Heart left ventricle (tissue), 16 donors: ENCODE data around the gene BRME1. TPM values are rescaled to one million over a fixed set of nuclear protein-coding genes. Genes with fewer than 3 reads are reported as not detected.

ENCODE experiments used
- ATAC-seq, 4 donors: fragments of 200-7000 bp; cut with Tn5 transposase; one replicate each; pipeline ENCODE4 v1.9.1; 2020 to 2022; ENCODE audit warnings: moderate library complexity in 4 of 4, mild to moderate bottlenecking in 3 of 4, moderate number of reproducible peaks in 1 of 4
- DNase-seq, 5 donors: peaks; one replicate each; pipeline ENCODE4 v3.0.0-alpha.2; 2020
- H3K27ac ChIP-seq, 12 donors: fragments of 200-600 bp; sonication (generic) in 4 of 12; one replicate each; pipeline versions ENCODE4 v1.5.0 to v1.8.0; 2016 to 2022; ENCODE audit warnings: mild to moderate bottlenecking in 2 of 12
- H3K27me3 ChIP-seq, 9 donors: fragments of 200-600 bp; sonication (generic) in 2 of 9; one replicate each; pipeline versions ENCODE4 v1.5.1 to v1.8.0; 2016 to 2022; ENCODE audit warnings: mild to moderate bottlenecking in 3 of 9
- H3K36me3 ChIP-seq, 9 donors: fragments of 200-600 bp; sonication (generic) in 2 of 9; one replicate each; pipeline versions ENCODE4 v1.5.0 to v1.8.0; 2018 to 2022; ENCODE audit warnings: mild to moderate bottlenecking in 2 of 9
- H3K4me1 ChIP-seq, 12 donors: fragments of 200-600 bp; sonication (generic) in 4 of 12; one replicate each; pipeline versions ENCODE4 v1.5.0 to v1.8.0; 2016 to 2022; ENCODE audit warnings: mild to moderate bottlenecking in 3 of 12
- H3K4me3 ChIP-seq, 12 donors: fragments of 200-600 bp; sonication (generic) in 4 of 12; one replicate each; pipeline versions ENCODE4 v1.5.0 to v1.8.0; 2017 to 2022; ENCODE audit warnings: mild to moderate bottlenecking in 9 of 12, moderate library complexity in 4 of 12
- H3K9me3 ChIP-seq, 12 donors: fragments of 200-600 bp; sonication (generic) in 4 of 12; one replicate each; pipeline versions ENCODE4 v1.5.0 to v1.8.0; 2016 to 2022; ENCODE audit warnings: mild to moderate bottlenecking in 1 of 12
- CTCF ChIP-seq, 12 donors: fragments of 200-600 bp; sonication (generic) in 4 of 12; IDR thresholded peaks; one replicate each; pipeline versions ENCODE4 v1.5.0 to v1.8.0; 2018 to 2022; ENCODE audit warnings: antibody characterized with exemption in 12 of 12, mild to moderate bottlenecking in 5 of 12
- POLR2A ChIP-seq, 2 donors: fragments of 450-650 bp; IDR thresholded peaks; one replicate each; pipeline ENCODE4 v1.6.1; 2017; ENCODE audit warnings: antibody characterized with exemption in 2 of 2, mild to moderate bottlenecking in 2 of 2, moderate library complexity in 2 of 2
- WGBS, 4 donors: extraction: QIAGEN DNeasy Blood & Tissue Kit in 2 of 4; methylation state at CpG; one replicate each; pipeline versions ENCODE4 v1.1.5 to v1.1.7; 2013 to 2018; 5-methylcytosine and 5-hydroxymethylcytosine counted together
- intact Hi-C, 10 donors: fragments of 100-400 bp; cut with DNase I; formaldehyde crosslinking; loops; one replicate each; pipeline versions ENCODE4 v1.11.1 to v1.14.2; 2022
- polyA plus RNA-seq, 2 donors: library from polyadenylated mRNA; stranded (reverse); fragments of 200-250 nt; gene quantifications; one replicate each; pipeline ENCODE4 v1.2.3, GENCODE V29; 2013
- total RNA-seq, 9 donors: library from RNA; depleted of rRNA in 2 of 9; stranded (reverse); fragments of >200 nt in 2 of 9; fragmentation: NEBNext Ultra II Directional in 3 of 9; extraction: Animal tissue kit (Norgen Biotek cat#: 25700) in 3 of 9; gene quantifications; one replicate each; pipeline versions ENCODE4 v1.1.0 to v1.2.4, GENCODE V29; 2016 to 2023
- donor health status: ischemic (EF 13 %, LVEDD 7.1; RV severe dilation, severe dysfunction).
- donor health status: healthy with polysubstance abuse.
- donor health status: DM: no; HTN: yes; CAD: no.
- donor health status: DM: no; HTN: no; CAD: no.
- donor health status: ischemic (EF 25% LVEDD 6.9; RV normal size, moderate dysfunction).
- donor health status: ischemic (EF 25% LVEDD 5.7; RV mildly dilated, moderate dysfunction).
- donor health status: healthy.
- donor health status: DM: yes; HTN: yes; CAD: no.
- donor health status: ischemic (EF 35%, LVEDD 5.7; RV mildly dilated, moderate dysfunction).
- donor health status: nonischemic (EF 11% LVEDD 7.7; RV severe dilation, severe dysfunction).
- donor health status: DM: yes; HTN: yes; CAD: no.
- donor health status: PGD.
- donor health status: ischemic (EF 29% LVEDD 5.4; RV normal size, mild dysfunction).
- donor health status: nonischemic (EF 23%, LVEDD 6.1; RV moderate dilation, normal function).

Gene BRME1
- total and polyA plus RNA-seq, 11 donors: 0.23 to 1.2 (median 0.70) TPM; not detected in 2

- intact Hi-C loops: loop anchor here in 1 of 10 donors (5.0 kb wide), 1 partner anchor 52 kb away; the partner anchor contains the start of gene DCAF15
- Histone ChIP-seq H3K4me1 (no peaks in the 10 kb centered on the region), H3K36me3 (no peaks in the 10 kb centered on the region), H3K27me3 (no peaks in the 10 kb centered on the region), H3K4me3 (no peak overlapping the region), H3K9me3 (no peaks in the 10 kb centered on the region), H3K27ac (peak overlapping the region in 2 of 12 donors; percentile 14 to 18)
- ATAC-seq: peak in 2 of 4 donors; percentile 55
- TF ChIP-seq POLR2A (IDR thresholded peaks at IDR 0.05) (no peak), CTCF (IDR thresholded peaks at IDR 0.05) (no peak)
- 61 to 74% (median 72%) methylated on average over 5 of the region's 5 CpGs for WGBS, 4 donors
- DNase-seq: no peak
These were observed 5.9 kb downstream of the BRME1 start for GRCh38 chr19:13899912-13900584.

GRCh38 chr19:13899393-13899792 is 6.5 kb downstream of the BRME1 start:
- no peak for TF ChIP-seq POLR2A (IDR thresholded peaks at IDR 0.05)
- TF ChIP-seq CTCF (IDR thresholded peaks at IDR 0.05): no peak
- Histone ChIP-seq H3K9me3 (no peaks in the 10 kb centered on the region), H3K36me3 (no peaks in the 10 kb centered on the region), H3K27ac (peak overlapping the region in 2 of 12 donors; percentile 14 to 18), H3K27me3 (no peaks in the 10 kb centered on the region), H3K4me3 (no peak overlapping the region), H3K4me1 (no peaks in the 10 kb centered on the region)
- WGBS, 4 donors: 85 to 89% (median 86%) methylated on average over 10 of the region's 10 CpGs
- intact Hi-C loops: no loop called here
- no peak for ATAC-seq
- DNase-seq: no peak

- 98% methylated on average over 2 of the region's 2 CpGs for WGBS, 4 donors
- H3K9me3 ChIP-seq: no peaks in the 10 kb centered on the region
- TF ChIP-seq POLR2A (IDR thresholded peaks at IDR 0.05) (no peak), CTCF (IDR thresholded peaks at IDR 0.05) (no peak)
These were observed 9.7 kb downstream of the BRME1 start for GRCh38 chr19:13896227-13896626.

GRCh38 chr19:13894552-13894951 is 11.4 kb downstream of the BRME1 start:
- intact Hi-C loops: no loop called here
- Histone ChIP-seq H3K36me3 (no peaks in the 10 kb centered on the region), H3K4me1 (no peaks in the 10 kb centered on the region), H3K4me3 (no peak overlapping the region), H3K27ac (no peak overlapping the region), H3K27me3 (no peaks in the 10 kb centered on the region), H3K9me3 (no peaks in the 10 kb centered on the region)
- no peak for DNase-seq
- ATAC-seq: no peak
- TF ChIP-seq POLR2A (IDR thresholded peaks at IDR 0.05) (no peak), CTCF (IDR thresholded peaks at IDR 0.05) (no peak)
- 80 to 83% (median 82%) methylated on average over 5 of the region's 5 CpGs for WGBS, 4 donors

More at GRCh38 chr19:13896227-13896626, 9.7 kb downstream of the BRME1 start:
- Histone ChIP-seq H3K36me3 (no peaks in the 10 kb centered on the region), H3K27me3 (no peaks in the 10 kb centered on the region), H3K4me3 (no peak overlapping the region), H3K4me1 (no peaks in the 10 kb centered on the region), H3K27ac (no peak overlapping the region)
- ATAC-seq: no peak
- intact Hi-C loops: no loop called here
- no peak for DNase-seq
